NCI-H2107 treated with DMSO at 0.1 percent for 48 hours (cell line): ENCODE measurements around the gene PDE7B.

Source experiments
- DNase-seq: peaks from one replicate; lab custom pipeline; 2025; ENCODE audit not compliant: unreplicated experiment; lab: John Stamatoyannopoulos, UW

PDE7B gene

GRCh38 chr6:136063096-136063495, 211.6 kb downstream of the PDE7B start:
- no peak for DNase-seq

GRCh38 chr6:136066005-136066404, 214.5 kb downstream of the PDE7B start:
- DNase-seq = no peak

GRCh38 chr6:136067731-136068341, 216.3 kb downstream of the PDE7B start:
- DNase-seq = no peak

GRCh38 chr6:136069119-136069518, 217.6 kb downstream of the PDE7B start:
- DNase-seq = no peak

GRCh38 chr6:136070815-136071214, 219.3 kb downstream of the PDE7B start:
- DNase-seq = no peak

- DNase-seq = no peak
Measured at GRCh38 chr6:136072691-136073090, 221.2 kb downstream of the PDE7B start.

GRCh38 chr6:136073216-136073615, 221.7 kb downstream of the PDE7B start:
- no peak for DNase-seq

- no peak for DNase-seq
Measured at GRCh38 chr6:136076496-136076895, 225.0 kb downstream of the PDE7B start.

GRCh38 chr6:136077834-136078576, 226.5 kb downstream of the PDE7B start:
- DNase-seq = no peak

- no peak for DNase-seq
Measured at GRCh38 chr6:136079701-136080565, 228.4 kb downstream of the PDE7B start.

GRCh38 chr6:136083540-136083939, 232.0 kb downstream of the PDE7B start:
- DNase-seq = no peak

GRCh38 chr6:136084403-136084802, 232.9 kb downstream of the PDE7B start:
- DNase-seq = no peak

- DNase-seq = no peak
Measured at GRCh38 chr6:136085370-136086115, 234.0 kb downstream of the PDE7B start.

- no peak for DNase-seq
Measured at GRCh38 chr6:136086686-136087085, 235.2 kb downstream of the PDE7B start.

- DNase-seq = no peak
Measured at GRCh38 chr6:136087986-136088385, 236.5 kb downstream of the PDE7B start.

- DNase-seq = no peak
Measured at GRCh38 chr6:136088693-136089092, 237.2 kb downstream of the PDE7B start.

GRCh38 chr6:136089876-136090275, 238.4 kb downstream of the PDE7B start:
- no peak for DNase-seq

- no peak for DNase-seq
Measured at GRCh38 chr6:136090929-136091328, 239.4 kb downstream of the PDE7B start.

GRCh38 chr6:136092897-136093296, 241.4 kb downstream of the PDE7B start:
- no peak for DNase-seq

- DNase-seq = no peak
Measured at GRCh38 chr6:136093835-136094234, 242.3 kb downstream of the PDE7B start.

- no peak for DNase-seq
Measured at GRCh38 chr6:136094812-136095211, 243.3 kb downstream of the PDE7B start.
